GM19452 (cell line): ENCODE measurements around the gene SPSB4.
"Not testable (repeated sequence)": the region's sequence is repeated elsewhere in the genome, so short reads cannot be mapped to it uniquely, and the experiment has no call there.

Source experiments
- ATAC-seq: cut with Tn5 transposase; IDR thresholded peaks from one replicate; pipeline ENCODE4 v1.9.1; 2021; ENCODE audit not compliant: unreplicated experiment

Gene SPSB4

DNA sequence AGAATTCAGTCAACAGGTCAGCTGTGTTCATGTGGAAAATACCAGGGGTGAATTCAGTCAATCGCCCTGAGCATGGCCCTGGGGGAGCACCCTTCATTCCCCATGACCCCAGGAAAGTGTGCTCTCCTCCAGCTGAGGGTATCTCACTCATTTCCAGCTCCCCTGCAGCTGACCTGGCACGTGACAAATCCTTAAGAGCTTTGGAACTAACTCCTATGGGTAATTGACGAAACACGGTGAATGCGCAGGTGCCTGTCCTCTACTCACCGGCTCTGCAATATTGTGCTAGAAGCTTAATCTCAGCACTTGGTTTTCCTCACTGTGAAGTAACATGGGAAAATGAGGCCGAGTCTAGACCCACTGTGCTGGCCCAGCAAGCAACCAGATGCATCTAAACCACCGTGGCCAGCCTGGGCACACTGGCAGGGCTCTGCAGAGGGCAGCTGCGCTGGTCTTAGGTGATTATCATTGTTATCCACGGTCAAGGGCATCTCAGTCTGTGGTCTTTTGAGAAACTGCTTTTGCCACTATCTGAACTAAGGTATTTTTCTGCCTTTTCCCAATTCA lies 63.1 kb downstream of the SPSB4 start:
- ATAC-seq = no peak

DNA sequence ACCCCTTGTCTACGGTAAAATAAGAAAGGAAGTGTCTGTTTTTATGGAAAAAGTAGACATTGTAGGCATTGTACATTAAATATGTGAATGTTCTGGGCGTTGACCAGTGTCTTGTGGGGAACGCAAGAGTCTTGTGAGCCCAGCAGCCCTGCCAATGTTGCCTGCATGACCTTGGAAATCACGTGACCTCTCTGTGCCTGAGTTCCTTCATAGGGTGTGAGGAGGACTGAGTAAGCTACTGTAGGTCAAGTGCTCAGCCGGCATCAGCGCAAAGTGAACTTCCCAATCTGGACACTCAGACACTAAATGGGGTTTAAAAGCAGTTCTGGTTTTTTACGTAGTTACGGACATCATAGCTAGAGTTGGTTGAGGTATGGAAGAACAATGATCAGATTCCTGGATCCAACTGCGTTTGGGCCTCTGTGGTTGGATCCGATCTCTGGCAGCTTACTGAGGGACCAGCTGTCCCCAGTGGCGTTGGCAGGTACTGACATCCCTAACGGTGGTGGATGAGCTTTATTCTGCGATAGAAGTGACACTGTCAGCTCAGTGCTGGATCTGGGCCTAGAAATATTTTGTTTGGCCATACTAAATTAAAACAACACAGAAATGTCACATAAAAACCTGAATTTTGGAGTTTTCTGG lies 63.8 kb downstream of the SPSB4 start:
- ATAC-seq = no peak

DNA sequence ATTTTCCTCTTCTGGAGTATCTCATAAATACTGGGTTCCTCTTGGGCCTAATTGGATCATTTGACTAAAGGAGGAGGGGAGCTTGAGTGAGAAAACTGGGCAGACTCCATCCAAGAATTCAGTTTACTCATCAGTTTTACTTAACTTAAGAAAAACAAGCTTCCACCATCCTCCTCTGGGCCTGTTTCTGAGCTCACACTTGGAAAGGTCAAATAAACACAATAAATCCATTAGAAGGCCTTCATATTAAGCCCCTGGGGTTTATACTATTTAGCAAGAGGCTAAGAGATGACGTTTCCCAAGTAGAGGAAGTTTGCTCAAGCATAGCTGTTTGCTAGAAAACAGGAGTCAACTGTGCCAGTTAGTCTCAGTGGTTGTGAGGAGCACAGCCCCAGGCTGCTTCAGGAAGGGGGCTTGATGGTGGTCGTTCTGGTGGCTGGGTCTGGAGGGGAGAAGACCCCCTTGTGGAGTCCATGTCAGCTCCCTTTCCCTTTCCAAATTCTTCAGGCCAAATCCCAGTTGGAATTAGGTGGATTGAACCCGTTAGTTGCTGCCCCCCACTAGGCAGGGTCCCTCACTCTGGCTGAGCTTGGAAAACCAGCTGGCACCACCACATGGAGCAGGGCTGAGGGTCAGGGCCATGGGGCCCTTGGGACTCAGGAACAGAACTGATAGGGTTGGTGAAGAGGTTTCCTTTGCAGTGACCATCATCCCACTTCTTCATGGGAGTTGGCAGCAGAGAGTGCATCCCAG lies 64.8 kb downstream of the SPSB4 start:
- ATAC-seq = no peak

DNA sequence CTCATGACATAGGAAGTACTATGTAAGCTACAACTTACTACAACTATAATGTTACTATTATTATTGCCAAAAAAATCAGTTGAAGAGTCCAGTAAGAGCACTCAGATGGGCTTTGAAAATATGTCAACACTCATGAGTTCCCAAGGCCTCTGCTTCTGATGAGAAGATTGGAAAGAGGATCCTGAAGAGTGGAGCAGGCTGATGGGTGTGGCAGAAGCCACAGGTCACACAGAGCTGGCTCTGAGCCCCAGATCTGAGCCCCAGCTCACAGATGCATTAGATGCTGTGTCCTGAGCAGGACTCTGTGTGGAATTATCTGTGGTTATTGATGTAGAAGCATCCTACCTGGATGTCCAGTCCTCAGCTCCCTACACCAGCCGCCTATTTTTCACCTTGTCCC lies 65.6 kb downstream of the SPSB4 start:
- no peak for ATAC-seq

DNA sequence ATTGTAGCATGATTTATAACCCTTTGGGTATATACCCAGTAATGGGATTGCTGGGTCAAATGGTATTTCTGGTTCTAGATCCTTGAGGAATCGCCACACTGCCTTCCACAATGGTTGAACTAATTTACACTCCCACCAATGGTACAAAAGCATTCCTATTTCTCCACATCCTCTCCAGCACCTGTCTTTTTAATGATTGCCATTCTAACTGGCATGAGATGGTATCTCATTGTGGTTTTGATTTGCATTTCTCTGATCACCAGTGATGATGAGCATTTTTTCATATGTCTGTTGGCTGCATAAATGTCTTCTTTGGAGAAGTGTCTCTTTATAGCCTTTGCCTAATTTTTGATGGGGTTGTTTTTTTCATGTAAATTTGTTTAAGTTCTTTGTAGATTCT lies 66.8 kb downstream of the SPSB4 start:
- ATAC-seq = not testable (repeated sequence)

DNA sequence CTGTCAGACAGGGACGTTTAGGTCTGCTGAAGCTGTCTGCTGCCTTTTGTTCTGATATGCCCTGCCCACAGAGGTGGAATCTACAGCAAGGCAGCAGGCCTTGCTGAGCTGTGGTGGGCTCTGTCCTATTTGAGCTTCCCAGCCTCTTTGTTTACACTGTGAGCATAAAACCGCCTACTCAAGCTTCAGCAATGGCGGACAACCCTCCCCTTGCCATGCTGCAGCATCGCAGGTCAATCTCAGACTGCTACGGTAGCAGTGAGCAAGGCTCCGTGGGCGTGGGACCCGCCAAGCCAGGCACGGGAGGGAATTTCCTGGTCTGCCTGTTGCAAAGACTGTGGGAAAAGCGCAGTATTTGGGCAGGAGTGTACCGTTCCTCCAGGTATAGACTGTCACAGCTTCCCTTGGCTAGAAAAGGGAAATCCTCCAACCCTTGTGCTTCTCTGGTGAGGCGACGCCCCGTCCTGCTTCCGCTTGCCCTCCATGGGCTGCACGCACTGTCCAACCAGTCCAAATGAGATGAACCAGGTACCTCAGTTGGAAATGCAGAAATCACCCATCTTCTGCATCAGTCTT lies 71.4 kb downstream of the SPSB4 start:
- no peak for ATAC-seq

DNA sequence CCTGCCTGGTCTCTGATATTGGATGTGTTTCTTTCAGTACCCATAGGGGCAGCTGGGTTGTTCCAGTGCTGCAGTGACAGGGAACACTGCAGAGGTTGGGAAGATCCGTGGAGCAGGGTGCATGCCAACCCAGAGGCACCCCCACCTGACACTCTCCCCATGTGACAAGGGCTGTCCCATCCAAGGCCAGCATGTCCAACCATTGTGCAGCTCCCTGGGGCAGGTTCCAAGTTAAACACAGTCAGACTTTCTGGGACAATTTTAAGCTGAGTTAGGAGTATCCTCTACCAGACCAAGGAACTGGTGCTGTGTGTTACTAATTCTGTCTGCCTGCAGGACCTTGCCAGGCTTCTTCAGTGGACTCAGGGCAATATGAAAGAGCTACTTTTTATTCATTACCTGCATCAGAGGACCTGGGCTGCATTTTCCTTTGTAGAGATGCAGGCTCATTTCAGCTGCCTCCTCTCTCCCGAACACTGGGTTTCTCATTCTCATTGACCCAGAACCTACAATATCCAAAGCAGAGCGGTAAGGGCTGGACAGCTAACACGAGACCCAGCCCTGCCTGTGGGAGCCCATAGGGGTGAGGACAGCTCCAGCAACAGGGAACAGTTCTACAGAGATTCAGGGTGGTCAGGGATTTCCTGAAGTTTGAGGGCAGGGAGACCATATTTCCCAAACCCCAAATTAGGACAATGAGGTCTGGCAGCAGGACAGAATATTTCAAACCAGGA lies 72.7 kb downstream of the SPSB4 start:
- ATAC-seq = no peak

DNA sequence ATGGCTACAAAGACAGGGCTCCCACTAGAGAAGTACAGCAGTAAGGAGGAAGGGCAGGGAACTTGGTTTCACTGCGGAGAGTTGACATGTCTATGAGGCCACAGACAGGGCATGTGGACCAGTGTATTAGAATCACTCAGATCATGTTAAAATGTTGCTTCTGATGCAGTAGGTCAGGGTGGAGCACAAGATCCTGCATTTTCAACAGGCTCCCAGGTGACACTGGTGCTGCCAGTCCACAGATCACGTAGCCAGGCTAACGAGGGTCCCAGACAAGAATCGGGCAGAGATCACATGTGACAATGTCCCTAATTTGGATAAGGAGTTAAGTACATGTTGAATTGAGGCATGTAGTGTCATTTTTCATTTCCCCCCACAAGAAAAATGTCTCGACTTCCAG lies 73.6 kb downstream of the SPSB4 start:
- no peak for ATAC-seq

DNA sequence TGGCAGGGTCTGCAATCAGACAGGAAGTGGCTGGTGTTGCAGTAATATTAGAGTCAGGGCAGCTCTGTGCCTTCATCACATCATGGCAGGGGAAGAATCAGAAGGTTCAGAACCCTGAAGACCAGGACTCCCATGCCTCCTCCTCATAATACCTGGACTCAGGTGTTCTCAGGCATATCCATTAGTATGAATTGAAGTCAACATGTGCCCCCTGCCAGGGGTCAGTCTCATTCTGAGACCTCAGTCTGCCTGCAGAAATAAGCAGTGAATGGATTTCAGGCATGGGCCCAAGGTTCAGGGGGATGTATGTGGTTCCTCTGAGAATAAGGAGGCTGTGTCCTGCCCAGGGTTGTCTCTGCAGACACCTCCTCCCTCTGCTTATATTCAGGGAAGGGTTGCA lies 74.2 kb downstream of the SPSB4 start:
- no peak for ATAC-seq

DNA sequence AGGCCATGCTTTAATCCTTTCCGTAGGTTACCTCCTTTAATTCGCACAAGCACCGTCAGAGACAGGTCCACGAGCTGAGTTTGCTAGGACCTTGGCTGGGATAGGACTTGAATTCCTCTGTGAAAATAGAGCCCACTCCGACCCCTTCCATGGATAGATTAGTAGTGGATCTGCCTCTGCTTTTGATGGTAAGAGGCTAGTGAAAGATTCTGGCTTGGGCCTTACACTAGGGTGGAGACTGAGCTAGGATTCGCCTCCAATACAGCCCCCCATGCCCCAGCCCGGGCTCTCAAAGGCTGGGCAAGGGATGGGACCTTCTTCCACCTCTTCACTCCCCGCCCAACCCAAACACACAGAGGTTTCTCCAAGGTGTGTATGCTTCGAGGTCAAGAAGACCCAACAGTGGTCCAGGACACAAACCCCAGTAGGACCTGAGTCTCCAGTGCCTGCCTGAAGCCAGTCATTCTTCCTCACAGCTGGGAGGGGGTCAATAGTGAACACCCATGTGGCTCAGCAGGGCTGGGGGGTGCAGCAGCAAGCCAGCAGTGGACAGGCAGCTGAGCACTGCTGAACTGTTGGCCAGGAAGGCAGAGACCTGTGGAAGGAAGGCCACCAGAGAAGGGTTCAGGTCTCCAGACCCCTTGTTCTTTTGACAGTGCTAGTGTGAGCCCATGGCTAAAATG lies 75.7 kb downstream of the SPSB4 start:
- no peak for ATAC-seq

DNA sequence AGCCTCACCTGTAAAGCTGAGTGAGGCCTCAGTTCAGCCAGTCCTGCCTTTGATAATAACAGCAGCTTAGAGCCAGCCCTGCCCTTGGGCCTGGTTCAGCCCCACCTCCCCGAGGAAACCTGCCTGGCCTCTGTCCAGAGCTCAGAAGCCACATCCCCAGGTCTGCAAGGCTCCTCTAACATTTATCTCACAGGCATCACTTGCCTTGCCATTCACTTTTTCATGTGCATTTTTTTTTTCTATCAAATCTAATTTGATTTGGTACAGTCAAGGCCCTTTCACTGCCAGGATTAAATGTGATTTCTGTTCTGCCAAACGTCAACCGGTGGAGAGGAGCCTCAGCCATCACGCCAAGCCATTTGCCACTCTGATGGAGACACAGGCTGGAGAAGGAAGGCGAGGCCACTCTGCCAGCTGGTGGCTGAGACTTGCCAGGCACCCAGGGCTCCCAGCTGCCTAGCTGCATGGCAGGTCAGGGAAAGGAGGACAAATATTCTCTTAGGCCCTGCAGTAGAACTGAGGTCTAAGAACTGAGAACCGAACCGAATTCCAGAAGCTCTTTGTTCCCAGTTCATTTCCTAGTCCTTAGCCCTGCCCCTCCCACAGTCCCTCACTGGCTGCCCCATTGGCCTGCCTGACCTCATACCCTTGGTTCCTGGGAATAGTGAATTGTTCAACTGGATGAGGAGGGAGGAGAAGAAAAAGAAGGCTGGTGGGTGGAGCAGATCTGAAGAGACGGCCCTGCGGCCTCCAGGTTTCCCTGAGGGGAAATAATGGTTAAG lies 76.4 kb downstream of the SPSB4 start:
- no peak for ATAC-seq

DNA sequence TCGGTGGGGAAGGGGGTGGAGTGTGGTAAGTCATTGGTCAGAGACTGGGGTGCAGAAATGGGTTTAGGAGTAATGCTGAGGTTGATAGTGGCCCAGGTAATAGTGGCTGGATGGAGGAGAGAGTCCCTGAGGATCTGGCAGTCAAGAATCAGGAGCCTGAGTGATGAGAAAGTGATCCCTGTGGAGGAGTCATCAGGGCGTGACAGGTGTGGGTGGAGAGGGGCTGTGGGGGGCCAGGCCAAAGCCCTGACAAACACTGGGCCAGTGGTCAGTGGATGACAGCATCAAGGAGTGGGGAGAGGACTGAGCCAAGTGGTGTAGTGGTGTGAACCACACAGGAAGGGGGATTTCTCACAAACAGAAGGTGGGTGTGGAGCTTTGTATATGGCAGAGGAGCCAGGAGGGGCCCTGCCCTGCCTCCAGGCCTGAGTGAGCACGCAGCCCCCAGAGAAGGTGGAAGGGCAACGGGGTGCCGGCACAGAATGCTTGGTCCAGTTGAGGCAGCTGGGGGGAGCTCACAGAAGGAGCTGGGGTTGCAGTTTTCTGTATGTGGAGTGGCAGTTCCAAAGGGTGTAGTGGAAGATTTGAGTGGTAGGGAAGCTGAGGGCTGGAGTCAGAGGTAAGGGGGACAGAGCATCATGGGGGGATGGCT lies 77.1 kb downstream of the SPSB4 start:
- ATAC-seq = no peak

DNA sequence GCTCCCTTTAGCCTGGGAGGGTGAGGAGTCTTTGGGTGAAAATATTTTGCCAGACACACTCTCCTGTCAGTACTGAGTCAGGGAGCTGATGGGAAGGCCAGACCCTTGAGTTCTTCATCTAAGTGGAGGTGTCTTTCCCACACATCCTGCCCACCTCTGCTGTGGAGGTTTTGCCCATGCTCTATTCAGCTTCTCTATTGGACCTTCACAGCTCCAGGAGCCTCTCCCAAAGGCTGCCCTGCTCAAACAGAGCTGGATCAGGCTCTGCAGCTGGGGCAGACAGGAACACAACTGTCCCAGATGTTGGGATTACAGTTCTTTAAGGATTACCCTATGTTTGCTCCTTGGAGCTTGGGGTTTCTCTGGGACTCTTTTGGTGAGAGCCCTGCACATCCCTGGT lies 77.9 kb downstream of the SPSB4 start:
- ATAC-seq = no peak

DNA sequence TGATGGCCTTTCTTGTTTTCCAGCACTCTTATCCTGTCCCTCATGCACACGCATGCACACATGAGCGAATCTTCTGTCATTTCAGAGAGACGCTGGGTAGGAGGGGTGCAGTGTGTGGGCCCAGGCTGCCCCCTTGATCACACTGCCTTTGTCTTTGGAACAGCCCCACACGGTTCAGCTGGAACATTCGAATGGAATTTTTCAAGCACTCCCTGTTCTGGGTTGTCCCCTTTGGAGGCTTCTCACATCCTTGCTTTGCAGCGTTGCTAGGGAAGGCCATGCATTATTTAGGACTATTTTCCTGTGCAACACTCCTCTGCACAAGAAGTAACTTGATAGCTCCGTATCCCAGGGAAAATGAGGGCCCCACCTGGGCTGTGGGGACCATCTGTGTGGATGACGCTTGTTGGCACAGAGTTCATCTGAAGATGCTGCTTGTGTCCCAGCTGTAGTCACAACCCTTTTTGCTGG lies 78.4 kb downstream of the SPSB4 start:
- no peak for ATAC-seq

DNA sequence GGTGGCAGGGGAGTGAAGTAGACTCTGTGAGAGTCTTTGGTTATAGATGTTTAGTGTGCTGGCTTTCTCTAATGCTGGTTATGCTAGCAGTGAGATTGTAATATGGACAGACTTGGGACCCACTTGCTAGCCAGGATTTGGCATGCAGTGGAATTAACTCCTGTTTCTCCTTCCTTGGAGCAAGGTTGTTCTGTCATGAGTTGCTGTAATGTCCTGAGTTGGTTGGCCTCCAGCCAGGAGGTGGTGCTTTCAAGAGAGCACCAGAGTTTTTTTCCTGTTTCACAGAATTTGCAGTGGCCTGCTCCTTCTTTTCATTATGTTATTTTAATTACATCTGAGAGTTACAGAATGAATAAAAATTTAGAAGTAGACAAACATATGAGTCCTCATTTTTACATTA lies 92.4 kb downstream of the SPSB4 start:
- ATAC-seq = no peak

DNA sequence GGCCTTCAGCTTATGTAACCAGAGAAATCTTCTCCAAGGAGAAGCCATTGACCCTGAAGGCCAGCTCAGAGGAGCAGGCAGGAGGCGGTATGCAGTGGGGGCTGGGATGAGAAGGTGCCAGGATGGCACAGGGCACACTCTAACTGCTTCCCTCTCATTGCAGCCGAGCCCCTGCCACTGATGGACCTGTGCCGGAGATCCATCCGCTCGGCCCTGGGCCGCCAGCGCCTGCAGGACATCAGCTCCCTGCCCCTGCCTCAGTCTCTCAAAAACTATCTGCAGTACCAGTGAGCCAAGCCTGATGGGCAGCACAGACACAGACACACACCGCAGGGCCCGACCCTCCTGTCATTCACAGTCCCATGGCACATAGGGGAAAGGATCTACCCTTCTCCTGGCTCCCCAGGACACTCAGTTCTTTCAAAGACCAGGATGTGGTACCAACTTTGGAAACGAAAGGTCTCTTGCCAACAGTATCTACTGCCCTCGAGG lies 95.9 kb downstream of the SPSB4 start:
- ATAC-seq = no peak

DNA sequence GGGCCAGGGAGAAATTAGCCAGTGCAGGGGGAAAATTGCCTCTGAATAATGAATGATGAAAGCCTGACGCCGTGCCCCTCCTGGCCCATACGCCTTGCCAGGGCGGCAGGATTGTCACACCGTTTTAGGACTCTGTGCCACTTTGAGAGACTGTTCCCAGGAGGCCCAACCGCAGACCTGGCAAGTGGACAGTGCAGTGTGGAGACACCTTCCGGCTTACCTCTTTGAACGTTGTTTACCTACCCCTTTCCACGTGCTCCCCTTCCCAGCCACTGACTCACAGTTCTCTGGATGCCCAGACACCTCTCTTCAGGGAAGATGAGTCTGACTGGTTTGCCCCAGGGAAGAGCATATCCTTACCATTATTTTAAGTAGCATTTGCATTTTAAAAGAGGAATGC lies 96.5 kb downstream of the SPSB4 start:
- ATAC-seq = no peak

DNA sequence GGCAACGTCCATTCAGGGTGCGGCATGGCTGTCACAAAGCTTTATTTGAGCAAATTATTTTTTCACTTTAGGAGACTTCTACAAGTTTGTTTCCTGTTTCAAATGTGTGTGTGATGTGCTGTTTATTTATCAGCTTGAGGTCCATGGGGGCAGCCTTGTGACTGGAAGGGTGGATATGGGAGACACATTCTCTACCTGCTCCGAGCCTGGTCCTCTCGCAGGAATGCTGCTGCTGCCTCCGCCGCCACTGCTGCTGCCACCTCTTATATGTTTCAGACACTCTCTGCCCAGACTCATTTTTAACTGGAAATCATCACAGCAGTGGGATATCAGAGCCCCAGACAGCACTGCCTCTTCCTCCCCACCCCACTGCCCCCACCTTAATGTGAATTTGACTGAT lies 97.0 kb downstream of the SPSB4 start:
- ATAC-seq = no peak

DNA sequence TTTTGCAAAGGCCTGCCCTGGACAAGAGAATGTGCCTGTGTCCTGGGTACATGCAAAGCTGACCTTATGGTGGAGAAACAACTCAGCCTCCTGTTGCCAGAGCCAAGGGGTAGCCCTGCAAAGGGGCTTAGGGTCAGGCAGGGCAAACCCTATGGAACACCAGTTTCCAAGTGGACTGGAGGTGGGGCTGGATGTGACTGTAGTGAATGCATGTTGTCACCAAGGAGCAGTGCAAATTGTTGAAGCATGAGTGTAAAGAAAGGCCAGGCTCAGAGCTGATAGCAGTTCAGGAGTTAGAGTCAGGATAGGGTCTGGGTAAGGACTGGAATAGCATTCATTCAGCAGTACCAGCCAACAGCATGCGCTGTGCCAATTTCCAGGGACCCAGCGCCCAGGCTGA lies 97.6 kb downstream of the SPSB4 start:
- ATAC-seq = no peak
